GM18498 (cell line): Measurements from ENCODE around the gene FGF2.

Source experiments
- ATAC-seq: cut with Tn5 transposase; IDR thresholded peaks from one replicate; pipeline ENCODE4 v1.9.1; 2021; ENCODE audit warnings: mild to moderate bottlenecking, moderate library complexity; ENCODE audit not compliant: unreplicated experiment

FGF2 gene

DNA sequence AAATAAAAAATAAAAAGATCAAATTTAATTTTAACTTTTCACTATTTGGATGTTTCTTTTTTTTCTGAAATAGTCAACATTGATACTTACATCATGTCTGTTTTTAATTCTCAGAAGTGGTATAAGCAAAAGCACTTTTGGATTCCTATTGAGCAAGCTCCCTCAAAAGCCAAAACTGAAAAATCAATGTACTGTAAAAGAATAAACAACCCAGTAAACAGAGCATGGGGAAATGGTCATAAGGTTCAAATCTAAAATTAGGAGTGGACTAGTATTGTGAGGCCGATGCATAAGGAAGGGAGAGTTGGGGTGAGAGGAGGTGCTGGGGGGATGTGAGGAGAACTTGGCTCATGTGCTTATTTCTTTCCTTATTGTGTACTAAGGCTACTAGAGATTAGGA is 57.9 kb downstream of the FGF2 start:
- no peak for ATAC-seq

DNA sequence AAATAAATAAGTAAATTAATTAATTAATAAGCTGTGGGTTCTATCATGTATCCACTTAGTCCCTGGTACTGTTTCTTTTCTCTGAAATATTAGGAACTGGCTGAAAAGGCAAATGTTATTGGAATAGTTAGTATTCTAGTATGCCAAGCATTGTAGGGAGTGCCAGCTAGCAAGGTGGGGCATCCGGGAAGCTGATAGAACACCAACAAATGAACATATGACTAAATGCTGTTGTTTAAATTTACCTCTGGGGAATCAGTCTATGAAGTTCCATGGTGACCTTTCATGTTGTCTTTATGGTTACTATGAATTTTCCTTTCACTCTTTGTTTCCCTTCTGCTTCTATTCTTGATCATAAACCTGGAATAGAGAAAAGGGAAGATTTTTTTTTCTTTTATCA is 63.1 kb downstream of the FGF2 start:
- ATAC-seq, result no peak

- no peak for ATAC-seq
Observed at GRCh38 chr4:122890147-122890795, 63.6 kb downstream of the FGF2 start.

DNA sequence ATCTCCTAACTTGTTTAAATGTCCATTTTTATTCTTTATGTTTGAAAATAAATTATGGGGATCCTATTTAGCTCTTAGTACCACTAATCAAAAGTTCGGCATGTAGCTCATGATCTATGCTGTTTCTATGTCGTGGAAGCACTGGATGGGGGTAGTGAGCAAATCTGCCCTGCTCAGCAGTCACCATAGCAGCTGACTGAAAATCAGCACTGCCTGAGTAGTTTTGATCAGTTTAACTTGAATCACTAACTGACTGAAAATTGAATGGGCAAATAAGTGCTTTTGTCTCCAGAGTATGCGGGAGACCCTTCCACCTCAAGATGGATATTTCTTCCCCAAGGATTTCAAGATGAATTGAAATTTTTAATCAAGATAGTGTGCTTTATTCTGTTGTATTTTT is 68.2 kb downstream of the FGF2 start:
- ATAC-seq, result no peak

- ATAC-seq, result no peak
Observed at GRCh38 chr4:122895336-122895995, 68.8 kb downstream of the FGF2 start.

GRCh38 chr4:122896270-122896669 is 69.6 kb downstream of the FGF2 start:
- ATAC-seq, result no peak

DNA sequence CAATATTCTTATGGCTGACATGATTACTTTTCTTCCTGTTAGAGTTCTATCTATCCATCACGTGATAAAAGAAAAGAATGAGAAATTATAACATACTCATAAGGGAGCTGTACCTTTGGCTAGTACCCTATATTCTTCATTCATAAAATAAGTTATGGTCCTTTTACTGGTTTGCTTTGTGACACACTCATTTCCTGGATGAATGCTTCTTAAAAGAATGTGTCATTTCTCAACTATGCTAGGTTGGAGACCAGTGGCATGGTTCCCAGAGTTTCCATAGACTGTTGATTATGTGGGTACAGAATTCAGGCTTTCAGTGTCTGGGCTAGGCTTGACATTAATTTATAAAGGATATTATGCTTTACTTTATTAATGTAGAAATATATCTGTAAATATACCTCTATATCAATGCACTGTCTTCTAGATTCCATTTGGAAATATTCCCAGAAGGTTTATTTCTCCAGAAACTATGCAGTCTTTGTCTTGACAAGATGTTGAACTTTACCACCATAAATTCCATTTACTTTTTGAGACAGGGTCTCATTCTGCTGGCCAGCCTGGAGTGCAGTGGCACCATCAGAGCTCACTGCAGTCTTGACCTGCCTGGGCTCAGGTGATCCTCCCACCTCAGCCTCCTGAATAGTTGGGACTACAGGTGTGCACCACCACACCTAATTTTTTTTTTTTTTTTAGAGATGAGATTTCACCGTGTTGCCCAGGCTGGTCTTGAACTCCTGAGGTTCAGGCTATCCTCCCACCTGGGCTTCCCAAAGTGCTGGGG is 71.9 kb downstream of the FGF2 start:
- no peak for ATAC-seq

GRCh38 chr4:122899682-122900081 is 73.1 kb downstream of the FGF2 start:
- ATAC-seq, result no peak

DNA sequence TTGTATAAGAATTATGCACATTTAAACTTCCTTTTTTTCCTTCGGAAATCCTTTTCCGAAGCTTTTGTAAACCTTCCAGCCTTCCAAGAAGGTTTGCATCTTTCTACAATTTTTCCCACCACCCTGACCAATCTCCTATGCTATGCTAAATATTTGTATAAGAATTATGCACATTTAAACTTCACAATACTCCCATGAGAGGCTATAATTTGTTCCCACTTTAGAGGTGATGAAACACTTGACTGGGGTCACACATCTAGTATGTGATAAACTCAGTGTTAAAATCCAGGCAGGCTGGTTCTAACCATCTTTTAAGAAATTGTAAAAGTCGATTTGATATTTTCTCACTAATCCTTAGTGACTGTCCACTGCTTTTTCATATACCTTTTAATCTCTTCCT is 73.7 kb downstream of the FGF2 start:
- ATAC-seq, result no peak

DNA sequence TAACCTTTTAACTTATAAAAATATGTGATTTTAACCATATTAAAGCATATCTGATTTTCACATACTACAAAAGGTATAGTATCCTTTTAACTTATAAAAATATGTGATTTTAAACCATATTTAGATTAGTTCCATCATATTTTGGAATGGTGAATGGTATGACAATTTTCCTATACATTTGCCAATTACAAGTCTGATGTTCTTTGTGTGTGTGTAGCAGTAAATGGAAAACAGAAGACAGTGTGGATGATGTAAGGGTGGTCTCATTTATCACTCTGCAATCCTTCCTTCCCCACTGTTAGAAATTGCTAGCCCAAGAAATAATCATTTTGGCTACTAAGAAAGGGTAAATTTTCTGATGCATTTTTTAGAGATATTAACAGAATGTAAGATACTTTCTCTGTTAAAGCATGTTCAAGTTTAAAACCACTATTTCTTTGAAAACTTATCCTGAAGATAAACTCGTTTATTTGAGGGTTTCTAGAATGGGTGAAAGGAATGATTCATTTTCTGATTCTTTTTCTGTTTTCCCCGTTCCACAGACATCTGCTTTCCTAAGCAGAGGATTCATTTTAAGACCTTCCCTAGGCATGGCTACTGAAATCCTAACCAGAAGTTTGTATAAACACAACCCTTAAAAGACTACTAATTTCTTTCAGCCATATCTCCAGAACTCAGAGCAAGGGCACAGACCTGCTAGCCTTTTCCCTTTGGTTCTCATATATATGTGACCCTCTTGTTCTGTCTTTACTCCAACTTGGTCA is 74.8 kb downstream of the FGF2 start:
- no peak for ATAC-seq

DNA sequence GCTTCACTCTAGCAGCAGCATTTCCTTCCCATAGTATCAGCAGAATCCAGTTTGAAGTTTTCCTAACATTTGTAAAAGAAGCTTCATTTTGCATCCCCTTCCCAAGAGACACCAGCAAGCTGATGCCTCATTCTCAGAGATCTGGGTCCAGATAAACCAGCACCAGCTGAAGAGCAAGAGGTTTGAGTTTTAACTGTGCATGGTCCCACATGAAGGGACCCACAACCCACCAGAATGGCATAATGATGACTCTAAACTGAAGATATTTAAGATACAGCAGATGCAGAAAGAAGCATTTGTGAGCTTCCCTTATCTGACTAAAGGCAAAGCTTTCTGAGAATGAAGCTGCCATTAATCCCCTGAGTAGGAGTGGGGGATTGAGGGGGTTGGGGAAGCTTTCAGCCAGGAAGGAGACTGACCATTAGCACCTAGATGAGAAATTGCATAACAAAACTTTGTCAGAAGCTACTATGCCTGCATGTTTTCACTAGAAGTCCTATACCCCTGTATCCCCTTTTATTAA is 77.2 kb downstream of the FGF2 start:
- no peak for ATAC-seq

DNA sequence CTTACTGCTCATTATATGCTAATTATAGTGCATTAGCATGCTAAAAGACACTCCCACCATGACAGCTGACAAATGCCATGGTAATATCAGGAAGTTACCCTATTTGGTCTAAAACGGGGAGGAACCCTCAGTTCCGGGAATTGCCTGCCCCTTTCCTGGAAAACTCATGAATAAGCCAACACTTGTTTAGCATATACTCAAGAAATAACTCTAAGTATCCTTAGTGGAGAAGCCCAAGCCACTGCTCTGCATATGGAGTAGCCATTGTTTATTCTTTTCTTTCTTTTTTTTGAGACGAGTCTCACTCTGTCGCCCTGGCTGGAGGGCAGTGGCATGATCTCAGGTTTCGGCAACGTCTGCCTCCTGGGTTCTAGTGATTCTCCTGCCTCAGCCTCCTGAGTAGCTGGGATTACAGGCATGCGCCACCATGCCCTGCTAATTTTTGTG is 80.3 kb downstream of the FGF2 start:
- no peak for ATAC-seq

- ATAC-seq, result no peak
Observed at GRCh38 chr4:122908223-122908622, 81.6 kb downstream of the FGF2 start.

DNA sequence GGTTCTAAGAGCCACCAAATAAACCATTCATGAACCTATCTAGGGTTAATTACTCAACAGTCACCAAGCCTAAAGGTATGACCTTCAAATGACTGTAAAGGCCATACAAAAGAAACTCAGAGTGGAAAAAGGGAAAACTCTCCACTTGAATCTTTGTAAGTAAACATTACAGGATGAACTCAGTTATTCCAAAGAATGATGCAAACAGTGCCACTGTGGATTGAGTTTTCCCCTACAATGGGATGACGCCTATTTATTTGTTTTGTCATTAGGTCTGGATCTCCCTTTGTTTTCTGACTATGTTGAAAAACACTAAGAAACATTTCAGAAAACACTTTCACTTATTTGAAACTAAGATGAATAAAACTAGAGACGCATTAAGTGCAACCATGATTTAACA is 83.1 kb downstream of the FGF2 start:
- ATAC-seq, result no peak

GRCh38 chr4:122911588-122911987 is 85.0 kb downstream of the FGF2 start:
- ATAC-seq, result no peak

DNA sequence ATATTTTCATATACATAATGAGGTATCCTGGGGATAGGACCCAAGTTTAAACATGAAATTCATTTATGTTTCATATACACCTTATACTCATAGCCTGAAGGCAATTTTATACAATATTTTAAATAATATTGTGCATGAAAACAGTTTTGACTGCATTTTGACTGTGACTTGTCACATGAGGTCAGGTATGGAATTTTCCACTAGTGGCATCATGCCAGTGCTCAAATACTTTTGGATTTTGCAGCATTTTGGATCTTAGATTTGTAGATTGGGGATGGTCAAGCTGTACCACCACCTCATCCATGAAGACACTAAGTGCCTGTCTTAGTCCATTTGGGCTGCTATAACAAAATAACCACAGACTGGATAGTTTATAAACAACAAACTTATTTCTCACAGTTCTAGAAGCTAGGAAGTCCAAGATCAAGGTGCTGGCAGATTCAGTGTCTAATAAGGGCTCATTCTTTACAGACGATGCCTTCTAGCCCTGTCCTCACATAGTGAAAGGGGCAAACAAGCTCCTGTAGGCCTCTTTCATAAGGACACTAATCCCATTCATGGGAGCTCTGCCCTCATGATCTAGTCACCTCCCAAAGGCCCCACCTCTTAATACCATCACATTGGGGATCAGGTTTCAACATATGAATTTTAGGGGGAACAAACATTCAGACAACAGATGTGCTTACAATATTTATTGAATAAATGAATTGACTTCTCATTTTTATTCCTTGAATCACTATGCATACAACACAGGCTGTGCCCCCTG is 86.4 kb downstream of the FGF2 start:
- ATAC-seq, result no peak

DNA sequence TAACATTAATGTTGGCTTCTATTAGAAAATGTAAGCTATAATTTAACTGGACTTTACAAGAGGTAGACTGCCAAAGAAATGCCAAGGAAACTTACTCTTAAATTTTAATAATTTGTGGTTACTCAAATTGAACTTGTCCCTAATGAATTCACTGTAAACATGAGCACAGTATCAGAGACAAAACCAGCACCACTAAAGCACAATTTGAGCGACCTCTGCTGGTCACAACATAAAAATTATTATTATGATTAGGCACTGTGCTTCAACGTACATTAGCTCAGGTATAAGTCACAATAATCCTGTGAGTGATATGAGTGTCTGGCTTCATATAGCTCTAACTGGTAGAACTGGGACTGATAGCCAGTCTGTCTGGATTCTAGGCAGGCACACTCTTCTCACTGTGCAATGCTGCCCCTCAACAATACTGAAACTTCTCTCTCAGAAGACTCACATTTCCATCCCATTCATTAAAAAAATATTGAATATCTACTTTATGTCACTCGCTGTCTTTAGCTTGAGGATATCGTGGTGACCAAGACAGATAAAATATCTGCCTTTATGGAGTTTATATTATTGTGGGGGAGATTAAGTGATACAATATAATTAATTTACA is 87.8 kb downstream of the FGF2 start:
- peak; percentile 95 for ATAC-seq

GRCh38 chr4:122914938-122915337 is 88.3 kb downstream of the FGF2 start:
- ATAC-seq, result no peak

DNA sequence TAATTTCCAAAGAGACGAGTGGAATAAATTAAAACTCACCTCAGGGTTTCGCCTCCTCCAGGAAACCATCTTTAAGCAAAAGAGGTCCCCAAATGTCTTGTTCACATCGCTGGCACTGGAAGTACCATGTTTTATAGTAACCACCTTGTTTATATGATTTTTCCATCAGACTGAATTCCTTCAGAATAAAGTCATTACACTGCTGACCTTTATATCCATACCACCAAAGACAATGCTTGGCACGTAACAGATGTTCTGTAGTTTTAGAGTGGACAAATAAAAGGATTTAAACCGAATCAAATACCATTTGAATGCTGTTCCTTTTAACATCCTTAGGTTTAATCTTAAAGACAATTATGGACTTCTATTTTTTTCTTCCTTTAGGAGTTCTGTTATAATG is 91.1 kb downstream of the FGF2 start:
- no peak for ATAC-seq

DNA sequence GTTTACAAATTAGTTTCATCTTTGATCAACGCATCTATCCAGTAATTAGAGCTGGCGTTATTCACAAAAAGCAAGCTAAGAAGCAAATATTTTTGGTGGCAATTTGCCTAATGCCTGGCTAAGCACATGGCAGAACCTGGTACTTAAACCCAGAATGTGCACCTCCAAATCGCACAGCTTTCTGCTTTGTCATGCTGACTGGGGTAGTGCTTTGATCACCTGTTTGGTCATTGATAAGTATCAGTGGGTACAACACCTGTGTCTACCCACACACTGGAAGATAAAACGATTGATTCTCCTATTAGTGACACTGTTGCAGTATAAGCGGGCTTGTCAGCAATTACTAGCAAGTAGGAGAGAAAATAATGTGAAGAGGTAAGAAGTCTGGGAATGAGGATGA is 93.8 kb downstream of the FGF2 start:
- no peak for ATAC-seq
